Stimulated activated naive CD8-positive, alpha-beta T cell treated with anti-CD3 and anti-CD28 coated beads, Interleukin-15, amount 100 ng/mL, for 72 hours (primary cell): ENCODE data around the gene UBAC2.
A peak's percentile ranks its signal among the peaks of the same experiment; 100 is the strongest.

ENCODE experiments used
- ATAC-seq: fragments of 150-1000 bp; cut with Tn5 transposase; 2 replicates; pipeline ENCODE4 v1.10.0; 2021; ENCODE audit warnings: mild to moderate bottlenecking, moderate library complexity
- DNase-seq, 2 donors: peaks; one replicate each; pipeline ENCODE4 v3.0.0; 2021 to 2022
- H3K27ac Mint-ChIP-seq, 2 donors: one replicate each; pipeline ENCODE4 v1.8.0; 2022; ENCODE audit warnings: mild to moderate bottlenecking in 2 of 2, mixed read lengths in 2 of 2, moderate library complexity in 2 of 2
- H3K27me3 Mint-ChIP-seq: one replicate; pipeline ENCODE4 v1.8.0; 2022; ENCODE audit warnings: mixed read lengths
- H3K4me1 Mint-ChIP-seq: one replicate; pipeline ENCODE4 v1.8.0; 2022; ENCODE audit warnings: mild to moderate bottlenecking, mixed read lengths
- H3K4me3 Mint-ChIP-seq, 2 donors: one replicate each; pipeline ENCODE4 v1.8.0; 2022; ENCODE audit warnings: mild to moderate bottlenecking in 2 of 2, mixed read lengths in 2 of 2, moderate library complexity in 1 of 2
- H3K9me3 Mint-ChIP-seq, 2 donors: one replicate each; pipeline ENCODE4 v1.8.0; 2022; ENCODE audit warnings: mixed read lengths in 2 of 2

The UBAC2 gene

DNA sequence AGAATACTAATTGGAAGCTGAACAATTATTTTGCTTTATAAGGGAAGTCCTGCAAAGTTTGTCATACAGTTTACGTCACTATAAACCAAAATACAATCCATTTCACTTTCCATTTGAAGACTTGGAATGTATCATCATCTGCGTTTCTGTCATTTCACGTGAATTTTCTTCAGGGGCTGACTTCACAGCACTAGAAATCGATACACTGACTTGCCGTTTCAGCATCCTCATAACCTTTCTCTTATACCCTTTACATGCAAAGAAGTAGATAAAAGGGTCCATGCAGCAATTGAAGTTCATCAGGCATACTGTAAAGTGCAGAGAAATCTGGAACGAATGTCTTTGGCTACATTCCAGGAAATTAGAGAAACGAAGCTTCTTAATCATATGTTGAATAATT lies 94.3 kb downstream of the UBAC2 start:
- Mint-ChIP-seq H3K9me3 (no peaks in the 10 kb centered on the region), H3K27me3 (no peaks in the 10 kb centered on the region), H3K4me3 (peak overlapping the region in 1 of 2 donors; percentile 41), H3K27ac (no peak overlapping the region), H3K4me1 (peaks cover 76% of the 10 kb centered on the region)
- no peak for ATAC-seq
- no peak for DNase-seq

DNA sequence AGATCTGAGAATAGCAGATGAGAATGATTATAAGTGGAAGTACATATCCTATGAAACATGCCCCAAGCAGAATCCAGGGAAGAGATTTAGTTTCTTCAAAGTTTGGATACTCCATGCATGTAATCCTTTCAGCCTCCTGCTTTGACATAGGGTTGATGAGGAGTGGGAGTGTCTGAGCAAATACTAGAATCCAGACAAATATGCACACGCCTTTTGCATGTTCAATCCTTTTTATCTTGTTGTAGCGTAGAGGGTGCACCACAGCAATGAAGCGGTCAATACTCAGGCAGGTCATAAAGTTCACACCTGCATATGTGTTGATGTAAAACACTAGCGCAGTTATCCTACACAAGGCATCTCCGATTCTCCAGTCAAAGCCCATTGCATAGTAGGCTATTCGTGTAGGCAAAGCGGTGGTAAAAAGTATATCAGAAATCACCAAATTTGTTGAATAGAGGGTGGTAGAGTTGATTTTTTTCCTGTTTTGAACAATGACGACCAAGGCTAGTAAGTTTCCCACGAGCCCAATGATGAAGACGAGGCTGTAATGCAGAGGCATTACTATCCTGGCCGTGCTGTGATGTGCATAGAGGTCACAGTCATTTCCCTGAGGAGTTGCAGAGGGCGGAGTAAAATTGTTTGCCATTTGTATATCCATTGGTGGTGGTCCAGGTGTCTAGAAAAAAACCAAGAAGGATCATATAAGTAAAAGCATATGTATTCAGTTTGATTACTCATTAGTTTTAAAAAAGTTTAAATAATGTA lies 95.0 kb downstream of the UBAC2 start:
- Mint-ChIP-seq H3K9me3 (no peaks in the 10 kb centered on the region), H3K4me1 (peaks cover 75% of the 10 kb centered on the region), H3K4me3 (peak overlapping the region; percentile 24 to 71), H3K27me3 (no peaks in the 10 kb centered on the region), H3K27ac (peak overlapping the region; percentile 38 to 87)
- ATAC-seq: no peak
- no peak for DNase-seq

DNA sequence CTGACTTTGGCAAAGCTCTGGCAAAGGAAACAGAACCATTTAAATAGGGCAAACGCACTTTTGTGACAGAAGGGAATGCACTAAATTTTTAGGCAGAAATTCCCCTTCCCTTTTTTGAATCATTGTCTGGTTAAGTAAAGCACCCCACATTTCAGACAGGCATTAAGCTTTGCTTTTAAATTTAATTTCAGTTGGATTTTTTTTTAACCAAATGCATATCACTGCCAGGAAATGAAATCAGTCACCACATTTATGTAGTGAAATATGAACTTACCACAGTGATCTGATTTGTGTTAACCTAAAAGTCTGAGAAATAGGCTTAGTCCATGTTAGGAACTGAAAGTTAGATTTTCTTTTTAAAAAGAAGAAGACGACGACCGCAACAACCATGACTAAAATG lies 95.7 kb downstream of the UBAC2 start:
- Mint-ChIP-seq H3K9me3 (no peaks in the 10 kb centered on the region), H3K4me3 (peak overlapping the region; percentile 67 to 70), H3K27ac (peak overlapping the region; percentile 60 to 89), H3K4me1 (peaks cover 71% of the 10 kb centered on the region), H3K27me3 (no peaks in the 10 kb centered on the region)
- ATAC-seq: peak; percentile 93
- no peak for DNase-seq

DNA sequence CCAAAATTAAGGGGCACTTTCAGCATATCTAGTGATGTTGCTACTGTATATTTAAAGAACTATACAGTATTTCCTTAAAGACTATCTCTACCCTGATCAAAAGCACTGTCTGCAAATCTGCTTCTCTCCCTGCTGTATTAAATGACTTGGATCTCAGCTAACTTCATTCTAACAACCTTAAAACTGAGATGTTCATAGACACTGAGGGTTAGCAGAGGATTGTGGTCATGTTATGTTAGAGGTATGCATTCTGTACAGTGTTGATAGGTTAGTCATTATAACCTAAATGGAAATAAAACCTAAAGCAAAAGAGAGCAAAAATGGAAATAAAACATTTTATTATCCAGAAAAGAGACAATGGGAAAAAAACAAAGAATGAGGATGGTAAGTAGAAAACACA lies 96.7 kb downstream of the UBAC2 start:
- no peak for DNase-seq
- H3K4me3 Mint-ChIP-seq: peak overlapping the region; percentile 22 to 70
- no peaks in the 10 kb centered on the region for H3K27me3 Mint-ChIP-seq
- ATAC-seq: peak; percentile 28
- peaks cover 77% of the 10 kb centered on the region for H3K4me1 Mint-ChIP-seq
- no peaks in the 10 kb centered on the region for H3K9me3 Mint-ChIP-seq
- no peak overlapping the region for H3K27ac Mint-ChIP-seq

DNA sequence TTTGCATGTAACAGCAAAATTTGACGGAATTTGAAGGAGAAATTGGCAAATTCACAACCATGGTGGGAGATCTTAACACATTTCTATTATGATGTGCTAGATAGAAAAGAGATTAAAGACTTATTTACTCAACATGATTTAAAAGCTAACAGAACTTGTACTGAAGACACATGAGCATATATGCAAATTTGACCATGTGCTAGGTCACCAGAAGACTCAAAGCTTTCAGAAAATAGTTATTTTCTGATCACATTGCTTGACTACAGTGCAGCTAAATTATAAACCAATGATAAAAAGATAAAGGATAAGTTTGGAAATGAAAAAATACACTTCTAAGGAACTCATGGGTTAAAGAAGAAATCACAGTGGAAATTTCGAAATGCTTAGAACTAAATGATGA lies 97.4 kb downstream of the UBAC2 start:
- H3K27ac Mint-ChIP-seq: no peak overlapping the region
- no peaks in the 10 kb centered on the region for H3K9me3 Mint-ChIP-seq
- H3K27me3 Mint-ChIP-seq: no peaks in the 10 kb centered on the region

DNA sequence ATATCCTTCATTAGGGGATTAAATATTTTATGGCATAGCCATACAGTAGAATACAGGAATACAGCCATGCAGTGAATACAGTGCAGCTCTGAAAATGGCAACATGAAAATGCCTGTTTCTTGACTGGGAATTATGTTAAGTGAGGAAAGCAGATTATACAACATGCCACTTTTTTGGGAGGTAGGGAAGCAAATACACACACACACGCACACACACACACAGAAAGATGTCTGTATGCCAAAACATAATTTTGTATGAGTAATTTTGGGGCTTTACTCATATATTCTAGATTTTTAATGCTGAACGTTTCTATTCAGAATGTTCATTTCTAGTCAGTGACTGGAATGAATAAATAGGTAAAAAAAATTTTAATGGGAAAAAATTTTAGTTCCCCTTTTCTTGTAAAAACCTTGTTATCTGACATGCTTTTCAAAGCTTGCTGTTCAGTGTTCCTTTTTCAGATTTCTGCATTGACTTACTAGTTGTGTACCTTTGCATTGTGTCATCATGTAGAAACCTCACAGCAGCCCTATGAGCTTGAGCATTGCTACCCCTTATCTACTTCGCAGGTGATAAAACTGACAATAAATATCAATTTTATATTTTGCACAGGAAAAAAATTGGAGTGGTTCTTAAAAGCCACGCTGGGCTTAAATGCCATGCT lies 98.7 kb downstream of the UBAC2 start:
- DNase-seq: no peak
- Mint-ChIP-seq H3K27me3 (no peaks in the 10 kb centered on the region), H3K27ac (peak overlapping the region in 1 of 2 donors; percentile 48), H3K4me3 (peak overlapping the region in 1 of 2 donors; percentile 33), H3K4me1 (peaks cover 79% of the 10 kb centered on the region), H3K9me3 (no peaks in the 10 kb centered on the region)
- ATAC-seq: no peak

More for the DNA sequence above, 97.4 kb downstream of the UBAC2 start:
- Mint-ChIP-seq H3K4me1 (peaks cover 76% of the 10 kb centered on the region), H3K4me3 (peak overlapping the region in 1 of 2 donors; percentile 70)
- ATAC-seq (no peak), DNase-seq (no peak)

DNA sequence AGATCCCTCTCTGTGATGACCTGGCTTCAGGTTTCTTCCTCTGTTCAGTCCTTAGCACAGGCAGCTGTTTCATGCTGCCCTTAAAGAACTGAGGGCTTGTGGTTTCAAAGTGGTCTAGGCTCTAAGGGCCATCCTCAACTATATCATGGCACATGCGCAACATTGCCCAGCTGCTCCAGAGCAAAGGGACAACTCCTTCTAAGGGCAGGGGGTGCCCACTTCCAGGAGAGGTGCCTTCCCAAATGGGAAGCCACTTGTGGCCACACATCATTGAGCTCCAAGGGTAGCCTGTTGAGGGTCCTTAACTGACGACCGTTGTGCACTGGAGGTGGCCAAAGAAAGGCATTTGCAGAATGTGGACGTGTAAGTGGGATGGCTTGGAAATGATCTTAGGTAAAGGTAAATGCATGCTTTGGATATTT lies 99.3 kb downstream of the UBAC2 start:
- Mint-ChIP-seq H3K4me3 (no peak overlapping the region), H3K27me3 (no peaks in the 10 kb centered on the region), H3K4me1 (peaks cover 83% of the 10 kb centered on the region), H3K27ac (no peak overlapping the region), H3K9me3 (no peaks in the 10 kb centered on the region)
- no peak for ATAC-seq
- DNase-seq: no peak

DNA sequence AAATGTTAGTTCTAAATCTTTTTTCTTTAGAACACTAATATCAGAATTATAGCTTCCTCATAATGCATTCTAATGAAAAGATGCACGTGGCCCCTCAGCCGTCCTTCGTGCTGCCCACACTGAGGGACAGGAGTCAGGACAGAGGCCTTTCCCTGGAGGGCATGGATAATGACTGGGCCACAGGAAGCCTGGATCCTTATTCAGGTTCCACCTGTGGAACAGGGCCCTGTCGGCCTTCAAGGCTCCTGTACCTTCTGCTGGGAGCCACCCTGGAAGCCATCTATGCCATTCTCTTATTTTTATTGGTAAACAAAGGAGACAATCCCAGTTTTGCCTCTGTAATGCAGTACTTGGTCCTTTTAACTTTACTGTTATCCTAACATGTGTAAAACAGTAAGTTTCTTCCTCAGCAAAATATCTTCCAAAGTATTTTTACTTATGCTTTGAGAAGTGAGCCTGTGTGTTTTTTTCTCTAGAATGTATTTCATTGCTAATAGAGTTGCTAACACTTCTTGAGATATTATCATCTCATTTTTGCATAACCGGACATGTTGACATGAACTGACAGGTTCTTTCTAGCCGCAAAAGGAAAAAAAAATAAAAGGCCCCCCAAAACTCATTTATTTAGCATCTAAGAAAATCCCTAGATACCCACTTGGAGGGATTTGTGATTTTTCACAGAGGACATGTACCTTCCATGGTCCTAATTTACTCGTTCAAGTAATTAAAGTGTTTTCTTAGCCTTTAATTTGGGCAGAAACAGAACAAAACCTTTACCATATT lies 100.6 kb downstream of the UBAC2 start:
- no peak overlapping the region for H3K4me3 Mint-ChIP-seq
- H3K27me3 Mint-ChIP-seq: no peaks in the 10 kb centered on the region
- no peak for DNase-seq
- no peak for ATAC-seq
- H3K27ac Mint-ChIP-seq: no peak overlapping the region
- peaks cover 80% of the 10 kb centered on the region for H3K4me1 Mint-ChIP-seq
- H3K9me3 Mint-ChIP-seq: no peaks in the 10 kb centered on the region

DNA sequence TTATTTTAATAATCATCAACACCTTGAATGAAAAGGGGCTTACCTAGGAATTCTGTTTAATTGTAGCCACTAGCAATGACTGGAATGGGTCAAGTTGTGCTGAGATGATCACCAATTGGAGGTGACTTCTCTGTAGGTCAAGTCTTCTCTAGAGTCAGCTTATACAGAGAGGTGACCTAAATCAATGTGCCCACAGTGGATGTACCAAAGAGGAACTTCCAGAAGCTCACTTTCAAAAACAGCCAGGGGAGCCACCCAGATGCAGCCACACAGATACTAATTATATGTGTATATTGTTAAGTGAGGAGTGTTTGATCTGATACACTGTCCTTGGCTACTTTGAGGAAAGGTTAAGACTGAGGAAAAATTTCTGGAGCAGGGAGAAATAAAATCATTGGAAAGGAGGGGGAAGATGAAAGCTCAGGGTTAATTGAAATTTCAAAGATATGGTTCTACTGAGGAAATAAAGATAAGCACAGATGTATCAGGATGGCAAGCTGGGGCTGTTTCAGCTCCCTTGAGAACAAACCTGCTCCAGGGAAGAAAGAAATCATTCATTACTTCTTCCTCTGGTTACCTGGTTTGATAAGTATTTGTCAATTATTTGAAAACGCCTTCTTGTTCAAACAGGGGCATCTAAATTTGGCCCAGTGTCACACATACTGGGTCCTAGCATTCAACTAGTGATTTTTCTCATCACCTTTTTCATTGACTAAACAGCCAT lies 101.4 kb downstream of the UBAC2 start:
- H3K27ac Mint-ChIP-seq: peak overlapping the region in 1 of 2 donors; percentile 79
- no peaks in the 10 kb centered on the region for H3K9me3 Mint-ChIP-seq
- peak overlapping the region in 1 of 2 donors; percentile 28 for H3K4me3 Mint-ChIP-seq
- ATAC-seq: no peak
- H3K27me3 Mint-ChIP-seq: no peaks in the 10 kb centered on the region
- H3K4me1 Mint-ChIP-seq: peaks cover 80% of the 10 kb centered on the region
- DNase-seq: no peak

DNA sequence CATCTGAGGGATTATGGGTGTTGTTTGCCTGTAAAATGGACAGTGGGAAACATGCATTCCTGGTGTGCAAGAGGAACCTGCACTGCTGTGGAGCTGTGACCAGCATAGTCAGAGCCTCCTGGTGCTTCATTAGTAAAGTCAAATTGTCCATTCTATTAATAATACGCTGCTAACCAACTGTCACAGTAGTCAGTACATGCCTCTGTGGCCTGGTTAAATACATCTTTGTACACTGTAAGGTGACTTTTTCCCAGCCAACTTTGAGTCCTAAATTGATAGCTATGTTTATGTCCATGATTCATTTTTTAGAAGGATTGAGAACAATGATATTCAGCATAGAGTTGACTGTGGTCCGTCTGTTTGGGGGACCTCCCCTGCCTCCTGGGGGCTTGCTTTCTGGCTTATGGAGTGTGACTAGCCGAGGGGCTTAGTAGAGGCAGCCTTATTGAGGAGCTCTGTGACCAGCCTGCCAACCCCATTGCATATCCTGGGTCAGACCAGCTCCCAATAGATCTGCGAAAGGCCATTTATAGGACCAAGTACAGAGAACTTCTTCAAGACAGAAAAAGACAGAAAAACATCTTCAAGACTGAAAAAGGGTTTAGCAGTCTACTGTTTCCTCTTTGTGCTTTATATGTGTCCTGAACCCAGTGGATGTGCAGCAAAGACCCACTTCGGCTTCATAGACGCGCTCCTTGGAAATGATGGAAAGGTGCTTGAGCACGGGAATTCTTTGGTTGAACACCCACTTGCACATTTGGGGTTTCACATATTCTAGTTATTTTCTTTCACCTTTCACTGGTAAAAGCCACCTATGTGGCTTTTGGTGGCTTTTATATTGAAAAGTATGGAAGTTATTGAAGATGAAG lies 102.2 kb downstream of the UBAC2 start:
- Mint-ChIP-seq H3K9me3 (no peaks in the 10 kb centered on the region), H3K4me3 (peak overlapping the region in 1 of 2 donors; percentile 77), H3K27ac (no peak overlapping the region), H3K4me1 (peaks cover 80% of the 10 kb centered on the region), H3K27me3 (no peaks in the 10 kb centered on the region)
- DNase-seq: no peak
- no peak for ATAC-seq

DNA sequence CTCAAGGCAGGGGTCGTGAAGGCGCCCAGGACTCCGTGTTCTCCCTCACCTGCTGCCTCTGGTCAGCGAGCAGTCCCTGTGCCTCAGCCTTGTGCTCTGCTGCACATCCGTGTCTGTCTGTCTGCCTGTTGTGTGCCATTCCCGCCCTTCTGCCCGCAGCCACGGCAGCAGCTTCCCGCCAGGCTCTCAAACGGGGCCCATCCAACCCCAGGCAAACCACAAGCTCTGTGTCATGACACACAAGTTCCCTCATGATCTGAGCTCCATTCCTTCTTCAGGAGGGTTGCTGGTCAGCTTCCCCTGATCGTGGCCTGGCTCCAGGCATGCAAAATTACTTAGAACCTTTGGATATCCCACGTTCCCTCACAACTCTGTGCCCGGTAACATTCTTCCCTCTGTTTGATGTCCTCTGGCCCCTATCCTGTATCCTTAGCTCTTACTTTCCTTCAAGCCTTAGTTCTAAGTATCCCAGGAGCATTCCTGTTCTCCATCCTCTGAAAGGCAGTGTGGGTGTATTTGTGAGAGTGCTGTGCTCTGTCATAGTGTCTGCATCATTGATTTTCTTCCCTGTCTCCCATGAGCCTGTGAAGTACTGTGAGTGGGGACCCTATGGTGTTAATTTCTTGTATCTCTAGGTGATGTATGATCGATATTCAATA lies 103.3 kb downstream of the UBAC2 start:
- Mint-ChIP-seq H3K27me3 (no peaks in the 10 kb centered on the region), H3K4me3 (peak overlapping the region; percentile 55 to 77), H3K9me3 (no peaks in the 10 kb centered on the region), H3K27ac (peak overlapping the region; percentile 28 to 48), H3K4me1 (peaks cover 82% of the 10 kb centered on the region)
- DNase-seq (no peak), ATAC-seq (no peak)

DNA sequence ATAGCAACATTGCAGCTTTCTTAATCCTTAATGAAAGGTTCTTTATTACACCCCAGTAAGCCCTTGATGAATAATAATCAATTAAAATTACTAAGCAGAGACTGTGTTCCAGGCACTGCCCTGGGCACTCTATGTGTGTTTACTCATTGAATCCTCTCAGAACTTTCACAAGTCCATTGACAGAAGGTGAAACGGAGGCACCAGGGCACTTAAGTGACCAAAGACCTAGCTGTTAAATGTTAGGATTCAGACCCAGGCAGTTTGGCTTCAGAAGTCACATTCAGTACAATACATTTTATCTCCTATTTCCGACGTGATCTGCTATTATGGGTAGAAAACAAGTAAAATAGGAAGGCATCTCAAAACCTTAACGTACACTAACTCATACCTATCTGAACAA lies 103.9 kb downstream of the UBAC2 start:
- ATAC-seq: no peak
- peak overlapping the region; percentile 23 to 48 for H3K27ac Mint-ChIP-seq
- H3K27me3 Mint-ChIP-seq: no peaks in the 10 kb centered on the region
- H3K4me1 Mint-ChIP-seq: peaks cover 82% of the 10 kb centered on the region
- no peak for DNase-seq
- no peaks in the 10 kb centered on the region for H3K9me3 Mint-ChIP-seq
- peak overlapping the region; percentile 57 to 77 for H3K4me3 Mint-ChIP-seq

DNA sequence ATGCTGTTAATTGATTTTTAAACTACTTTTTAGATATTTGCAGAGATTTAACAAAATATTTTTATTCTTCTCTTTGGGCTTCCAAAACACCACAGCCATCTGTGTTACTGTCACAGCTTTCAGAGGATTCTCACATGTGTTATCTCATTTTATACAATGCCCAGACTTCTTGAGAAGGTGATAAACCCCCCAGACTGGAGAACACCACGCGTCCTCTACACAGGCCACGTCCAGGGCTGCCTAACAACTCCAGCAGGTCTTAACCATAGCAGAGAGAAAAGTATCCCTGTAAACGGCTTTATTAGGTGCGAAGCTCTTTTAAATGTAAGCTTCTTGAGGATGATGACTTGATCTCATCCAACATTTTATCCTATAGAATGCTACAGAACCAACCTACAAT lies 104.5 kb downstream of the UBAC2 start:
- Mint-ChIP-seq H3K27me3 (no peaks in the 10 kb centered on the region), H3K4me3 (peak overlapping the region in 1 of 2 donors; percentile 83), H3K9me3 (no peaks in the 10 kb centered on the region), H3K27ac (peak overlapping the region in 1 of 2 donors; percentile 40), H3K4me1 (peaks cover 82% of the 10 kb centered on the region)
- ATAC-seq: no peak
- DNase-seq: no peak

DNA sequence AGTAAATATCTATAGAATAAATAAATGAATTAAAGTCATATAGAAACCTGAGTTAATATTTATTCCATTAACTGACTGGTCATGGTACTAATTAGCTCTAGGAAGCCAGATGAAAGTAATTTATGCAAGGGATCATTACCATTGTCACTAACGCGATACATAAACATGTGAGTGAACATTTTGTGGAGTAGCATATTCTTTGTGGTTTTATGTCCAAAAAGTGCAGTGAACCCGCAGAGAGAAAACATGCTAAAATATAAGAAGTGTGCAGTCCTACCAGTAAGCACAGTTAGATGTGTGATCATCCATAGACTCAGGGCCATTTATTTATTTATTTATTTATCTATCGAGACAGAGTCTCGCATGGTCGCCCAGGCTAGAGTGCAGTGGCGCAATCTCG lies 104.9 kb downstream of the UBAC2 start:
- Mint-ChIP-seq H3K4me3 (peak overlapping the region in 1 of 2 donors; percentile 83), H3K9me3 (no peaks in the 10 kb centered on the region), H3K27ac (peak overlapping the region in 1 of 2 donors; percentile 83), H3K4me1 (peaks cover 82% of the 10 kb centered on the region), H3K27me3 (no peaks in the 10 kb centered on the region)
- no peak for DNase-seq
- no peak for ATAC-seq
